Naive thymus-derived CD4-positive, alpha-beta T cell (primary cell): ENCODE results near the gene HEXIM2. TPM values are rescaled to one million over a fixed set of nuclear protein-coding genes. Genes with fewer than 3 reads are reported as not detected.
A peak's percentile ranks its signal among the peaks of the same experiment; 100 is the strongest.

Experiments
- ATAC-seq: fragments of 150-1000 bp; cut with Tn5 transposase; 2 replicates; pipeline ENCODE4 v1.10.0; 2021; ENCODE audit warnings: mild to moderate bottlenecking, moderate library complexity
- CTCF ChIA-PET: fragments of 350-600 bp; sonication (Branson Sonifier 250); formaldehyde crosslinking; loops from one replicate; lab custom pipeline; 2021; ENCODE audit warnings: antibody characterized with exemption; lab: Charles Lee
- POLR2A ChIA-PET: fragments of 350-600 bp; sonication (Branson Sonifier 250); formaldehyde crosslinking; loops from one replicate; lab custom pipeline; 2021; ENCODE audit warnings: antibody characterized with exemption, inconsistent platforms; lab: Charles Lee
- DNase-seq, 9 donors: peaks; one replicate each; pipeline versions ENCODE4 v3.0.0 to v3.0.0-alpha.2; 2020 to 2022; ENCODE audit warnings: mixed read lengths in 1 of 9
- H3K27ac ChIP-seq: one replicate; pipeline ENCODE4 v1.7.0; 2013; ENCODE audit warnings: mild to moderate bottlenecking, low read depth, low read length, moderate library complexity
- H3K27me3 ChIP-seq, 2 donors: one replicate each; pipeline ENCODE4 v1.7.0; 2013; ENCODE audit warnings: low read length in 2 of 2, mild to moderate bottlenecking in 2 of 2, moderate library complexity in 2 of 2; ENCODE audit not compliant: control insufficient read depth in 2 of 2, insufficient read depth in 2 of 2
- H3K36me3 ChIP-seq, 3 experiments: 1 replicate in 2 of 3; 2 replicates in 1 of 3; pipeline ENCODE4 v1.7.0; 2013; ENCODE audit warnings: low read length in 3 of 3, mild to moderate bottlenecking in 3 of 3, moderate library complexity in 1 of 3; ENCODE audit not compliant: insufficient read depth in 3 of 3, control insufficient read depth in 2 of 3
- H3K4me1 ChIP-seq, 2 donors: one replicate each; pipeline ENCODE4 v1.7.0; 2013; ENCODE audit warnings: low read length in 2 of 2, mild to moderate bottlenecking in 2 of 2, moderate library complexity in 1 of 2; ENCODE audit not compliant: control insufficient read depth in 2 of 2, insufficient read depth in 2 of 2
- H3K4me3 ChIP-seq: 2 replicates; pipeline ENCODE4 v1.7.0; 2013; ENCODE audit warnings: mild to moderate bottlenecking, low read length
- H3K9me3 ChIP-seq, 3 experiments: 1 replicate in 2 of 3; 2 replicates in 1 of 3; pipeline ENCODE4 v1.7.0; 2013; ENCODE audit warnings: low read length in 3 of 3; ENCODE audit not compliant: control insufficient read depth in 2 of 3
- H3K27ac Mint-ChIP-seq, 9 donors: one replicate each; pipeline ENCODE4 v1.8.0; 2020 to 2022; ENCODE audit warnings: mixed read lengths in 9 of 9, mild to moderate bottlenecking in 8 of 9, moderate library complexity in 5 of 9, inconsistent platforms in 2 of 9
- H3K27me3 Mint-ChIP-seq, 5 donors: one replicate each; pipeline ENCODE4 v1.8.0; 2021 to 2022; ENCODE audit warnings: mixed read lengths in 5 of 5, mild to moderate bottlenecking in 1 of 5
- H3K36me3 Mint-ChIP-seq, 5 donors: one replicate each; pipeline ENCODE4 v1.8.0; 2020 to 2022; ENCODE audit warnings: mixed read lengths in 5 of 5, mild to moderate bottlenecking in 3 of 5, inconsistent platforms in 1 of 5
- H3K4me1 Mint-ChIP-seq, 7 donors: one replicate each; pipeline ENCODE4 v1.8.0; 2020 to 2022; ENCODE audit warnings: mixed read lengths in 7 of 7, mild to moderate bottlenecking in 3 of 7, inconsistent platforms in 1 of 7
- H3K4me3 Mint-ChIP-seq, 10 donors: one replicate each; pipeline ENCODE4 v1.8.0; 2020 to 2022; ENCODE audit warnings: mild to moderate bottlenecking in 10 of 10, mixed read lengths in 10 of 10, moderate library complexity in 6 of 10, inconsistent platforms in 2 of 10
- H3K9me3 Mint-ChIP-seq, 11 donors: one replicate each; pipeline ENCODE4 v1.8.0; 2020 to 2022; ENCODE audit warnings: mixed read lengths in 11 of 11, mild to moderate bottlenecking in 4 of 11, inconsistent platforms in 1 of 11, moderate library complexity in 1 of 11
- intact Hi-C, 2 donors: fragments of 100-400 bp; cut with micrococcal nuclease; formaldehyde crosslinking; loops; one replicate each; pipeline ENCODE4 v1.15.1; 2023
- polyA plus RNA-seq, 2 donors: library from polyadenylated mRNA; unstranded; fragments of 300-500 nt; fragmentation: Illumina TruSeq; gene quantifications; one replicate each; pipeline ENCODE4 v1.2.3, GENCODE V29; 2021
- total RNA-seq, 6 experiments: library from RNA in 5 of 6; stranded (reverse) in 5 of 6; gene quantifications; 1 replicate in 5 of 6; 2 replicates in 1 of 6; pipeline ENCODE4 v1.2.3 and lab custom pipeline; 2021 to 2026

Gene HEXIM2
- total and polyA plus RNA-seq, 7 experiments from 2014 or later = 2.2 to 8.2 (median 3.2) TPM

GRCh38 chr17:45130681-45131615, 30.7 kb upstream of the HEXIM2 start:
- Histone ChIP-seq H3K9me3 (no peaks in the 10 kb centered on the region), H3K27ac (no peak overlapping the region), H3K4me1 (peaks cover 3 to 4% of the 10 kb centered on the region in 2 donors), H3K27me3 (no peaks in the 10 kb centered on the region), H3K4me3 (no peak overlapping the region), H3K36me3 (peaks cover 0 to 7% (median 0%) of the 10 kb centered on the region in 3 experiments)
- H3K4me3 Mint-ChIP-seq = peak overlapping the region; percentile 9 to 89 (median 58)
- no peaks in the 10 kb centered on the region for H3K36me3 Mint-ChIP-seq
- peaks cover 0 to 10% (median 0%) of the 10 kb centered on the region in 5 donors for H3K27me3 Mint-ChIP-seq
- ATAC-seq = no peak
- no peaks in the 10 kb centered on the region for H3K9me3 Mint-ChIP-seq
- intact Hi-C loops = loop anchor here in 1 of 2 donors (5.0 kb wide), 1 partner anchor 354 kb away; no protein-coding TSS in a partner anchor
- peaks cover 6 to 16% (median 14%) of the 10 kb centered on the region in 7 donors for H3K4me1 Mint-ChIP-seq
- POLR2A ChIA-PET = interaction anchor here (1.1 to 13.3 kb wide), 2 partner anchors 18 to 67 kb away, joined by 5 to 232 read pairs; partner anchors contain the start of gene HEXIM1
- DNase-seq = no peak
- CTCF ChIA-PET = interaction anchor here (1.0 to 2.3 kb wide), 2 partner anchors 21 to 67 kb away, joined by 3 to 7 read pairs; no protein-coding TSS in a partner anchor
- peak overlapping the region in 6 of 9 donors; percentile 9 to 76 (median 28) for H3K27ac Mint-ChIP-seq

GRCh38 chr17:45131616-45132319, 29.9 kb upstream of the HEXIM2 start:
- Mint-ChIP-seq H3K27me3 (peaks cover 0 to 10% (median 0%) of the 10 kb centered on the region in 5 donors), H3K9me3 (no peaks in the 10 kb centered on the region), H3K4me3 (peak overlapping the region; percentile 49 to 89 (median 68)), H3K27ac (peak overlapping the region in 5 of 9 donors; percentile 18 to 76 (median 57)), H3K4me1 (peaks cover 9 to 24% (median 21%) of the 10 kb centered on the region in 7 donors), H3K36me3 (no peaks in the 10 kb centered on the region)
- ChIA-PET CTCF (interaction anchor here (0.7 to 2.3 kb wide), 4 partner anchors 17 to 302 kb away, joined by 3 to 9 read pairs (median 5); partner anchors contain the start of gene HEXIM1), POLR2A (interaction anchor here (1.1 to 13.3 kb wide), 2 partner anchors 17 to 66 kb away, joined by 5 to 232 read pairs; partner anchors contain the start of gene HEXIM1)
- intact Hi-C loops = loop anchor here in 1 of 2 donors (5.0 kb wide), 1 partner anchor 354 kb away; no protein-coding TSS in a partner anchor
- H3K4me3 ChIP-seq = peak overlapping the region; percentile 60
- H3K36me3 ChIP-seq = peaks cover 0 to 7% (median 0%) of the 10 kb centered on the region in 3 experiments
- peaks cover 12% of the 10 kb centered on the region in 2 donors for H3K4me1 ChIP-seq
- ATAC-seq (no peak), DNase-seq (peak in 8 of 9 donors; percentile 31 to 72 (median 41))
- H3K27me3 ChIP-seq = no peaks in the 10 kb centered on the region
- H3K27ac ChIP-seq = peak overlapping the region; percentile 95
- no peaks in the 10 kb centered on the region for H3K9me3 ChIP-seq

GRCh38 chr17:45132320-45132571, 29.4 kb upstream of the HEXIM2 start, which contains the start of gene PLCD3:
PLCD3 (minus strand) TSS chr17:45132515; CDS start chr17:45132410, 105 bp downstream.
- H3K9me3 ChIP-seq = no peaks in the 10 kb centered on the region
- ATAC-seq (no peak), DNase-seq (no peak)
- intact Hi-C loops = loop anchor here in 1 of 2 donors (5.0 kb wide), 1 partner anchor 355 kb away; no protein-coding TSS in a partner anchor
- H3K27ac ChIP-seq = peak within 1 kb of the TSS; percentile 95
- peak within 1 kb of the TSS; percentile 89 to 94 (median 91) for H3K4me3 Mint-ChIP-seq
- peak within 1 kb of the TSS; percentile 21 to 94 (median 90) for H3K27ac Mint-ChIP-seq
- peaks cover 0 to 10% (median 0%) of the 10 kb centered on the region in 5 donors for H3K27me3 Mint-ChIP-seq
- ChIA-PET CTCF (interaction anchor here (0.6 to 1.5 kb wide), 3 partner anchors 17 to 301 kb away, joined by 3 to 9 read pairs (median 3); partner anchors contain the start of gene HEXIM1), POLR2A (interaction anchor here (0.7 to 13.3 kb wide), 2 partner anchors 16 to 51 kb away, joined by 3 to 232 read pairs; partner anchors contain the start of gene HEXIM1)
- H3K36me3 Mint-ChIP-seq = no peaks in the 10 kb centered on the region
- H3K4me1 Mint-ChIP-seq = peaks cover 9 to 25% (median 21%) of the 10 kb centered on the region in 7 donors
- H3K9me3 Mint-ChIP-seq = no peaks in the 10 kb centered on the region
- H3K36me3 ChIP-seq = peaks cover 0 to 7% (median 0%) of the 10 kb centered on the region in 3 experiments
- peak within 1 kb of the TSS; percentile 90 for H3K4me3 ChIP-seq
- H3K4me1 ChIP-seq = peaks cover 12% of the 10 kb centered on the region in 2 donors
- H3K27me3 ChIP-seq = no peaks in the 10 kb centered on the region

- no peaks in the 10 kb centered on the region for H3K9me3 Mint-ChIP-seq
- H3K27ac Mint-ChIP-seq = peak overlapping the region; percentile 21 to 94 (median 90)
- H3K4me1 Mint-ChIP-seq = peaks cover 9 to 25% (median 21%) of the 10 kb centered on the region in 7 donors
- H3K36me3 Mint-ChIP-seq = no peaks in the 10 kb centered on the region
- Histone ChIP-seq H3K4me1 (peaks cover 12% of the 10 kb centered on the region in 2 donors), H3K4me3 (peak overlapping the region; percentile 90), H3K27me3 (no peaks in the 10 kb centered on the region), H3K9me3 (no peaks in the 10 kb centered on the region), H3K36me3 (peaks cover 0 to 11% (median 0%) of the 10 kb centered on the region in 3 experiments), H3K27ac (peak overlapping the region; percentile 95)
- intact Hi-C loops = loop anchor here (1.0 to 5.0 kb wide), 4 partner anchors 37 to 358 kb away; partner anchors contain the start of gene NMT1 (in 1 of the 2)
- POLR2A ChIA-PET = interaction anchor here (0.7 to 13.3 kb wide), 2 partner anchors 16 to 50 kb away, joined by 3 to 232 read pairs; partner anchors contain the start of gene HEXIM1
- H3K4me3 Mint-ChIP-seq = peak overlapping the region; percentile 89 to 94 (median 91)
- DNase-seq (peak; percentile 59 to 88 (median 78)), ATAC-seq (peak; percentile 65)
- H3K27me3 Mint-ChIP-seq = peaks cover 0 to 10% (median 0%) of the 10 kb centered on the region in 5 donors
- CTCF ChIA-PET = interaction anchor here (0.6 to 3.8 kb wide), 8 partner anchors 8 to 301 kb away, joined by 3 to 82 read pairs (median 5); partner anchors contain the start of gene HEXIM1
These were observed 28.9 kb upstream of the HEXIM2 start for GRCh38 chr17:45132572-45133463.
